AG04449 (cell line): ENCODE measurements around the gene ARHGEF11.
A peak's percentile ranks its signal among the peaks of the same experiment; 100 is the strongest.

Experiments used
- CTCF ChIA-PET: fragments of 350-600 bp; formaldehyde crosslinking; extraction: SDS; loops from one replicate; lab custom pipeline; 2021; ENCODE audit warnings: antibody characterized with exemption; lab: Yijun Ruan, JAX
- POLR2A ChIA-PET: fragments of 400-600, 350-600 bp; formaldehyde crosslinking; extraction: SDS; loops from one replicate; lab custom pipeline; 2020; ENCODE audit warnings: antibody characterized with exemption, inconsistent platforms; lab: Yijun Ruan, JAX
- DNase-seq: peaks from one replicate; pipeline ENCODE4 v3.0.0-alpha.2; 2010; ENCODE audit warnings: low read depth, low spot score
- H3K4me3 ChIP-seq: 2 replicates; pipeline ENCODE4 v1.5.1; 2011; ENCODE audit warnings: low read depth, mild to moderate bottlenecking, control low read depth, low read length
- TF ChIP-seq, protein P1 (sequence below): IDR thresholded peaks from one replicate; pipeline ENCODE4 v1.5.1; 2011; ENCODE audit warnings: mild to moderate bottlenecking, moderate library complexity, low read length, control low read depth, inconsistent platforms; ENCODE audit not compliant: insufficient read depth; ENCODE audit errors: missing control alignments

The ARHGEF11 gene, protein sequence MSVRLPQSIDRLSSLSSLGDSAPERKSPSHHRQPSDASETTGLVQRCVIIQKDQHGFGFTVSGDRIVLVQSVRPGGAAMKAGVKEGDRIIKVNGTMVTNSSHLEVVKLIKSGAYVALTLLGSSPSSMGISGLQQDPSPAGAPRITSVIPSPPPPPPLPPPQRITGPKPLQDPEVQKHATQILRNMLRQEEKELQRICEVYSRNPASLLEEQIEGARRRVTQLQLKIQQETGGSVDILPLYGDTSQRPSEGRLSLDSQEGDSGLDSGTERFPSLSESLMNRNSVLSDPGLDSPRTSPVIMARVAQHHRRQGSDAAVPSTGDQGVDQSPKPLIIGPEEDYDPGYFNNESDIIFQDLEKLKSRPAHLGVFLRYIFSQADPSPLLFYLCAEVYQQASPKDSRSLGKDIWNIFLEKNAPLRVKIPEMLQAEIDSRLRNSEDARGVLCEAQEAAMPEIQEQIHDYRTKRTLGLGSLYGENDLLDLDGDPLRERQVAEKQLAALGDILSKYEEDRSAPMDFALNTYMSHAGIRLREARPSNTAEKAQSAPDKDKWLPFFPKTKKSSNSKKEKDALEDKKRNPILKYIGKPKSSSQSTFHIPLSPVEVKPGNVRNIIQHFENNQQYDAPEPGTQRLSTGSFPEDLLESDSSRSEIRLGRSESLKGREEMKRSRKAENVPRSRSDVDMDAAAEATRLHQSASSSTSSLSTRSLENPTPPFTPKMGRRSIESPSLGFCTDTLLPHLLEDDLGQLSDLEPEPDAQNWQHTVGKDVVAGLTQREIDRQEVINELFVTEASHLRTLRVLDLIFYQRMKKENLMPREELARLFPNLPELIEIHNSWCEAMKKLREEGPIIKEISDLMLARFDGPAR (N-terminal part only)

DNA sequence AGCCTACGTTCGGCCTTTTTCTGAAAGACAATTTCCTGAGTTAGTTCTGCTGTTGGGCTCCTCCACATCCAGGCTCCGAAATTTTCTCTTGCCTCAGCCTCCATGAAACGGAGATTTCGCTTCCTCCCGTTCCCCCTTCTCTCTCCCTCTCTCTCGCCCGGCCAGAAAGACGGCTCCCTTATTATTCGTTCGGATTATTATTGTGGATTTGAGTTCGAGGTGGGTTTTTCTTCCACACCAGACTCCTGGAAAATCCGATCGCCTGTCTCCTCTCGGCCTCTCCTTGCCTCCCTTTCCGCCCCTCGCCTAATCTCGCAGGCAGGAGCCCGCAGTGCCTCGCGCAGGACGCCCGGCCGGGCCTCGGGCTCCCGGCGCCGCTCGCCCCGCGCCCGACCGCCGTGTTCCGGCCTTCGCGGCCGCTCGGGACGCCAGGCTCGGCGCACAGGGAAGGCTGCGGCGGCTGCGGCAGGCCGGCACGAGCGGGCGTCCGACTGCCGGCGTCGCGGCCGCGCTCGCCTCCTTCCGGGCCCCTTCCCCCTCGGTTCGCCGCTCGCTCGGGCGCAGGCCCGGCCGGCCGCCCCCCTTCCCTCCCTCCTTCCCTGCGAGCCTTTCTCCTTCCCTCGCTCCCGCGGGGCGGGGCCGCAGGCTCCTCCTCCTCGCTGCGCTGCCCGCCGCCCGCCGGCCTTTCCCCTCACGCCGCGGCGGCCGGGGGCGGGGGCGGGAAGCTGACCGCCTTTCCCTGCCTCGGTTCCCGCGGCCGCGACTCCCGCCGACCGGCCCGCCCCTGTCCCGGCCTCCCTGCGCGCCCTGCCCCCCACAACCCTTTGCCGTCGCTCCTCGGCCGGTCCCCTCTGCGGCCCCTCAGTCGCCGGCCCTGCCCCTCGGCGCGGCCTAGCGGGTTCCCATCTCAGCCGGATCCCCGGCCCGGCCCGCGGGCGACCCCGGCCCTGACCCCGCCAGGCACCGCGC, at the start of gene ARHGEF11:
ARHGEF11 (minus strand) TSS at position 493 of the 969 bp plus-strand sequence. CDS start 1,412 bp downstream, outside the sequence.
- H3K4me3 ChIP-seq = peak within 1 kb of the TSS; percentile 70
- TF ChIP-seq, protein P1, sequence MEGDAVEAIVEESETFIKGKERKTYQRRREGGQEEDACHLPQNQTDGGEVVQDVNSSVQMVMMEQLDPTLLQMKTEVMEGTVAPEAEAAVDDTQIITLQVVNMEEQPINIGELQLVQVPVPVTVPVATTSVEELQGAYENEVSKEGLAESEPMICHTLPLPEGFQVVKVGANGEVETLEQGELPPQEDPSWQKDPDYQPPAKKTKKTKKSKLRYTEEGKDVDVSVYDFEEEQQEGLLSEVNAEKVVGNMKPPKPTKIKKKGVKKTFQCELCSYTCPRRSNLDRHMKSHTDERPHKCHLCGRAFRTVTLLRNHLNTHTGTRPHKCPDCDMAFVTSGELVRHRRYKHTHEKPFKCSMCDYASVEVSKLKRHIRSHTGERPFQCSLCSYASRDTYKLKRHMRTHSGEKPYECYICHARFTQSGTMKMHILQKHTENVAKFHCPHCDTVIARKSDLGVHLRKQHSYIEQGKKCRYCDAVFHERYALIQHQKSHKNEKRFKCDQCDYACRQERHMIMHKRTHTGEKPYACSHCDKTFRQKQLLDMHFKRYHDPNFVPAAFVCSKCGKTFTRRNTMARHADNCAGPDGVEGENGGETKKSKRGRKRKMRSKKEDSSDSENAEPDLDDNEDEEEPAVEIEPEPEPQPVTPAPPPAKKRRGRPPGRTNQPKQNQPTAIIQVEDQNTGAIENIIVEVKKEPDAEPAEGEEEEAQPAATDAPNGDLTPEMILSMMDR = no peak
- peak; percentile 21 for DNase-seq
- ChIA-PET CTCF (no interaction called here), POLR2A (no interaction called here)

DNA sequence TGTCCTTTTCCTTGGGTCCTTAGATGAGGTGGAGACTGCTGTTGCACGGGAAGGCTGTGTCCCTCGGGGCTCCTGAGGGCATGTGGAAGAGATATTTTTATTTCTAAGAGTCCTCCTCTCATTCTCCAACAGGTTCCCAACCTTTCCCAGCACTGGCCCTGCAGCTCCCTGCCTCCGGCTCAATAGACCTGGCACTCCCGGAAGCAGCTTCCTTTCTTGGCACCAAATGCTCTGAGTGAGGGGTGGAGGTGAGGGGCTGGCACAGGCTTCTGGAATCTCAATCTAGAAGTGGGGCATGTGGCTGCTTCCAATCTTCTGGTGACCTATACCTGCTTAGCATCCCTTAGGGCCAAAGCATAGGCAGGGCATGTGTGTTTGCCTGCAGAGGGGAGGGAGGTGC, 49.5 kb upstream of the ARHGEF11 start:
- ChIA-PET CTCF (interaction anchor here (0.8 to 2.9 kb wide), 3 partner anchors 13 to 61 kb away, joined by 4 to 28 read pairs (median 6); no protein-coding TSS in a partner anchor), POLR2A (no interaction called here)
- DNase-seq = no peak
- H3K4me3 ChIP-seq = no peak overlapping the region
- TF ChIP-seq, protein P1 = no peak

DNA sequence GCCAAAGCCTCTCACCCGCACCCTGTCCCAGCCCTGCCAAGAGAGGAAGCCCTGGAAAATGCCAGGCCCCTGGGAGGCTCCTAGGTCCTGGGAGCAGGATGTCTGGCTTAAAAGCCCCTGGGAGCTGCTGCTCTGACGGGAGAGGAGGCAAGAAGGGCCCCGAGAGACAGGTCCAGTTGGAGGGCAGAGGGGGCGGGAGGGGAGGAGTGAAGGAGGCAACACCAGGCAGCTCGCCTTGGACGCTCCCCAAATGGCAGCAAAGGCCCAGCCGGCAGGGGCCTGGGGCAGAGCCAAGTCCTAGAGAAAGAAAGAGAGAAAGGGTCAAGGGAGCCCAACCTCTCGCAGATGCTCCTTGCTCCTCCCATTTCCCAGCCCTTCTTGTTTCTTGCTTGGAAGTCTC, 47.3 kb upstream of the ARHGEF11 start:
- POLR2A ChIA-PET = no interaction called here
- CTCF ChIA-PET = interaction anchor here (1.1 to 2.9 kb wide), 2 partner anchors 10 to 63 kb away, joined by 4 to 28 read pairs; no protein-coding TSS in a partner anchor
- DNase-seq = no peak
- TF ChIP-seq, protein P1 = no peak
- no peak overlapping the region for H3K4me3 ChIP-seq

DNA sequence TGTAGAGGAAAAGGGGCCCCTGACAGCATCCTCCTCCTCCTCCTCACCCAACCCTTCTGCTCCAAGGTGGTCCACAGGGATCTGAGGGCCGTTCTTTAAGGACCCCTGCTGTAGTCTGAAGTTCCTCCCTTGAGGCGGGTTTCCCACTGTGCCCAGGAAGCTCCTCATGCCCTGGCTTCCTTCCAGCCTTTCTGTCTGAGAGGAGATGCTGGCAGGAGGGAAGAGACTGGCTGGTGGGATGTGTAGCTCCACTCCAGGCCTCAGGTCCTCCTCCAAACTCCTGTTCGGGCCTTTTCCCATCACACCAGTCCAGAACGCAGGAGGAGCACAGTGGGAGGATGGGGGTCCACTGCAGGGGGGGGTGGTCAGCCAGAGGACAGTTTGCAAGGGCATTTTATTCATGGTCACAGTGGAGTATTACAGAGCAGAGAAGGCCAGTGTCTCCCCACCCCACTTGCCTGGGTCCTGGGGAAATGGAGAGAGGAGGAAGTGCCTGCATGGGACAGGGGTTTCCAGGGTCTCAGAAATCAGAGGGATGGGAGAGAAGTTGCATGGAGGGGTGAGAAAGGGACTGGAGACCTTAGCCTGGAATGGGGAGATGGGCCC, 46.2 kb upstream of the ARHGEF11 start:
- TF ChIP-seq, protein P1 = no peak
- CTCF ChIA-PET = interaction anchor here (1.4 to 8.8 kb wide), 7 partner anchors 10 to 62 kb away, joined by 6 to 478 read pairs (median 36); partner anchors contain the start of gene ETV3L
- POLR2A ChIA-PET = no interaction called here

DNA sequence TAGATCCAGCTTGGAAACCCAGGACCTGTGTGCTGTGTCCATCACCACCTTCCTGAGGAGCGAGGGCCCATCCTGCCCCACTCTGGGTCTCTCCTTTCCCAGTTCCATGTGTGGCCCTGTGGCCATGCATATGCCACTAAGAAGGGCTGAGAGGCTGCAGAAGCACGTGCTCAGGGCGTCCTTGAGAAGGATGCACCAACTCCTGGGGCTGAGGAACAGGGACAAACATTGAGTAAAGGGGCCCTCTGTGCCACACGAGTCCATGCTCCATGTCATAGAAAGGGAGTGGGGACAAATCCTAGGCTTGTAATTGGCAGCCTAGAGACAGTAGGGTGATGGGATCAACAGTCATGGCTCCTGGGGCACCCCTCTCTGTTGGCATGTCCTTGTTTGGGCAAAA, 45.6 kb upstream of the ARHGEF11 start:
- ChIA-PET CTCF (interaction anchor here (0.6 to 8.8 kb wide), 20 partner anchors 10 to 1030 kb away, joined by 3 to 478 read pairs (median 10); partner anchors contain the start of gene ETV3L), POLR2A (interaction anchor here (1.4 kb wide), 1 partner anchor 65 kb away, joined by 11 read pairs; no protein-coding TSS in a partner anchor)
- DNase-seq = no peak
- H3K4me3 ChIP-seq = no peak overlapping the region
- TF ChIP-seq, protein P1 = no peak

More for the DNA sequence above, 46.2 kb upstream of the ARHGEF11 start:
- H3K4me3 ChIP-seq = no peak overlapping the region
- no peak for DNase-seq
